Fibroblast of skin of left quadriceps (primary cell): ENCODE measurements around the gene RAB40AL.
"Not testable (repeated sequence)": the region's sequence is repeated elsewhere in the genome, so short reads cannot be mapped to it uniquely, and the experiment has no call there.

Source experiments
- DNase-seq, 2 experiments: peaks; one replicate each; pipeline ENCODE4 v3.0.0-alpha.2; 2013; ENCODE audit warnings: low read depth in 2 of 2

RAB40AL gene, protein sequence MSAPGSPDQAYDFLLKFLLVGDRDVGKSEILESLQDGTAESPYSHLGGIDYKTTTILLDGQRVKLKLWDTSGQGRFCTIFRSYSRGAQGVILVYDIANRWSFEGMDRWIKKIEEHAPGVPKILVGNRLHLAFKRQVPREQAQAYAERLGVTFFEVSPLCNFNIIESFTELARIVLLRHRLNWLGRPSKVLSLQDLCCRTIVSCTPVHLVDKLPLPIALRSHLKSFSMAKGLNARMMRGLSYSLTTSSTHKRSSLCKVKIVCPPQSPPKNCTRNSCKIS

DNA sequence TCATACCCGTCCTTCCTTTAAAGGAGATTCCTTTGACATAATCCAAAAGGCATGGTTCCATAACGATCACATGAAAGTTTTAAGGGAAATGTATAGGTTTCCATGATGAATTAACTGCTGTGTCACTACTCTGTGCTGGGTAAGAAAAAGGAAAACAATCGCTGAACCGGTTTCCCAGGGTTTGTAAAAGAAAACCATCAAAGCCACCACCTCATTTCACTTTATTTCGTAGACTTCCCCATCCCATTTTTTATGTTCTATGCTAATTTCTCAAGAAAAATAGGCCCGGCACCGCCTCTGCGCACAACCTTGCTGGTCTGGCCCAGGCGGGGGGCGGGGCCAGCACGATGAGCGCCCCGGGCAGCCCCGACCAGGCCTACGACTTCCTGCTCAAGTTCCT lies at the start of gene RAB40AL:
Gene RAB40AL, plus strand, starts transcription at position 301 of the 400 bp plus-strand sequence. Its CDS starts 47 bp downstream, at position 348.
- not testable (repeated sequence) for DNase-seq

DNA sequence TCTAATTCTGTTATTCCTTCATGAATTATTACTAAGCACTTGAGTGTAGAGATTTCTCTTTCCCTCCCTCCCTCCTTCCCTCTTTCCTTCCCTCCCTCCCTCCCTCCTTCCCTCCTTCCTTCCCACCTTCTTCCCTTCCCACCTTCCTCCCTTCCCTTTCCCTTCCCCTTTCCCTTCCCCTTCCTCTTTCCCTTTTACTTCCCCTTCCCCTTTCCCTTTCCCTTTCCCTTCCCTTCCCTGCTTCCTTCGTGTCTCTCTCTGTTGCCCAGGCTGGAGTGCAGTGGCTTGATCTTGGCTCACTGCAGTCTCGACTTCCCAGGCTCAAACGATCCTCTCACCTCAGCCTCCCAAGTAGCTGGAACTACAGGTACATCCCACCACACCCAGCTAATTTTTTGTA lies 49.4 kb upstream of the RAB40AL start:
- DNase-seq = no peak

DNA sequence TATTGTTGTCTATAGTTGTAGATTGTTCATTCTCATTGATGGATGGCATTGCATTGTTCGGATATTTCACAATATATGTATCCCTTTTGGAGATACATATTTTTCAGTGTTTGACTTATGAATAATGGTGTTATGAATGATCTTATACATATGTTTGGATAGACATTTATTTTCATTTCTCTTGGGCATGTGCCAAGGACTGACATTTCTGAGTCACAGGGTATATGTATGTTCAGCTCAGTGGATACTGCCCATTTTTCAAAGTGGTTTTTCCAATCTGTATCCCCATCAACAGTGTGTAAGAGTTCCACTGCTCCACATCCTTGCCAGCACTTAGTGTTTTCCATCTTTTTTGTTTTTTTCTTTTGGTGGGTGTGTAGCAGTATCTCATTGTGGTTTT lies 45.0 kb upstream of the RAB40AL start:
- peak in 1 of 2 experiments; percentile 1 for DNase-seq

DNA sequence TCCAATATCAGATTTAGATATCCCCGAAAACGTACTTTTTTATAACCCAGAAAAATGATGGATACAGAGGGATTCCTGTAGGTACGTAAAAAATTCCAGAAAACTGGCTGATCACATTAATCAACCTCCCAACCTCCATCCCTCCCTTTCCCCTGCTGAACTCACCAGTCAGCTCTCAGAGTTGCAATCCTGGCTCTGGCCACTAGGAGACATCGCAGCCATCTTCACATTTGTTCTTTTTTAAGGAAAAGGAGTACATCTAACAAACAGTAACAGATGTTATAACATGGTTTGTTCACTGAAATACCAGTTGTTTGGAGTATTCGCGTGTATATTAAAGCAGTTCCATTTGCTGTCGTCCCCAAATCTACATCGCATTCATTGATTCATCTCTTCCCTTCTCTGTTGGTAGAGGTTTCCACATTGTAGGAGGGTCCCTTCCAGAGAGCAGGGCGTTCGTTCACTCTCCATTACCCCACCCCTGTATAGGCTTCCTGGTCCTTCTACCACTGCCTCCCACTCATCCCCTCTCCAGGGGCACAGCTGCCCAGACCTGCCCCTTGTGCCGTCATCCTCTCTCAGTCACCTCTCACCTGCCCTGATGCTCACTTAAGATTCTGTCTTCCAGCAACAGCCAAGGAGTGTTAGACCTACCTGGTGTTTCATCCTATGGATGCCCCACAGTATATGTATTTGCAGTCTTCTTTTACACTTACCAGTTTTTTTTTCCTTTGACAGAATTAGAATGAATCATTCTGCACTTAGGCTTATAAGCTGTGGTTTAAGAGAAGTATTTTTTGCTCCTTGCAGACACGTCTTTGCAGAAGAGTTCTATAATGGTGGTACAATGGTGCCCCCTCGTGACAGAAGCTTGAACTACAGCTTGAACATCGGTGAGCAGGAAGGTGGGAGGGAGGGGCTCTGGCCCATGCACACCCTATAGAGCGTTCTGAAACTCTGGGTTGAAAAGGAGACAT lies 36.8 kb upstream of the RAB40AL start:
- DNase-seq = peak; percentile 44 to 47

DNA sequence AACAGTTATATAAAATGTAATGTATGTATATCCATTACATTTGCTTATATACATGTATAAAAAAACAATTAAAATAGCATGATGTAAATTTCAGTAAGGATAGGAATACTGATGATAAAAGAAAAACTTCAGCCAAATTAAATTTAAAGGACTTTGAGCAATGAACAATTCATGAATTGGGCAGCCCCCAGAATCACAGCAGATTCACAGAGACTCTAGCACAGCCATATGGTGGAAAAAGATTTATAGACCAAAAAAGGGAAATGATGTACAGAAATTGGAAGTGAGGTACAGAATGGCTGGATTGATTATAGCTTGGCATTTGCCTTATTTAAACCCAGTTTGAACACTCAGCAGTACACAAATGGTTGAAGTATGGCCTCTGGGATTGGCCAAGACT lies 34.7 kb upstream of the RAB40AL start:
- no peak for DNase-seq

DNA sequence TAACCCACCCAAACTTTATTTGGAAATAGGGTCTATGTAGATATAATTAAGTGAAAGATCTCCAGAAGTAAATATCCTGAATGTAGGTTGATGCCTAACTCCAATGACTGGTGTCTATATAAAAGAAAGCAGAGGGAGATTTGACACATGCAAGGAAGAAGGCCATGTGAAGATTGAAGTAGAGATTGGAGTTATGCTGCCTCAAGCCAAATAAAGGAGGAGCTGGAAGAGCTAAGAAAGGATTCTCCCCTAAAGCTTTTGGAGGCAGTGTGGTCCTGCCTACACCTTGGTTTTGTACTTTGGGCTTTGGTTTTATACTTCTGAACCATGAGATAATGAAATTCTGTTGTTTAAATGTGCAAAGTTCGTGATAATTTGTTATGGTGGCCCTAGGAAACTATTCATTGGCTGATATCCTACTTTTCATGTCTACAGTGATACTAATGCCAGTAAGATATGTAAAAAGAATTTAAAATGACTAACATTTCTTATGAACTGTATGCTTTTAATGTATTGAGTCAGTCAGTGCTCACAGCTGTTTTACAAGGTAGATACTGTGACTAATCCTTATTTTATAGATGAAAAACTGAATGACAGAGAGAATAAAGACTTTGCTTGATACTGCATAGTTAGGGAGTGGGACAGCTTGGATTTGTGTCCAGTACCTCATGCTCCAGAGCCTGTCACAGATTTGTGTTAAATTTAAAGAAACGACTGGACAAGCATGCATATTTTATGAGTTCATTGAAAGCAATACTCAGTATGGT lies 5.9 kb upstream of the RAB40AL start:
- no peak for DNase-seq

DNA sequence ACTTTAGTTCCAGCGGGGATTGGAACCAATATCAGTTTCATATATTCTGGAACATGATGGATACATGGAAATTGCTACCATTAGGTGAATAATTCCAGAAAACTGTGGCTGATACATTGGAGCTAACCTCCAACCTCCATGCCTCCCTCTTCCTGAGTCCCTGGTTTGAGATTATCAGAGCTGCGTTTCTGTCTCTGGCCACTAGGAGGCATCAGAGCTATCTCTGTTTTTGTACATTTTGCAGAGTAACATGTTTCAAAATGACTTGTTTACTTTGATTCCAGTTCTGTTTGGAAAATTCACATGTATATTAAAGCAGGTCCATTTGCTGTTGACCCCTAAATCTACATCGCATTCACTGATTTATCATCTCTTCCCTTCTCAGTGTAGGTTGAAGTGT lies 2.4 kb upstream of the RAB40AL start:
- DNase-seq = no peak

DNA sequence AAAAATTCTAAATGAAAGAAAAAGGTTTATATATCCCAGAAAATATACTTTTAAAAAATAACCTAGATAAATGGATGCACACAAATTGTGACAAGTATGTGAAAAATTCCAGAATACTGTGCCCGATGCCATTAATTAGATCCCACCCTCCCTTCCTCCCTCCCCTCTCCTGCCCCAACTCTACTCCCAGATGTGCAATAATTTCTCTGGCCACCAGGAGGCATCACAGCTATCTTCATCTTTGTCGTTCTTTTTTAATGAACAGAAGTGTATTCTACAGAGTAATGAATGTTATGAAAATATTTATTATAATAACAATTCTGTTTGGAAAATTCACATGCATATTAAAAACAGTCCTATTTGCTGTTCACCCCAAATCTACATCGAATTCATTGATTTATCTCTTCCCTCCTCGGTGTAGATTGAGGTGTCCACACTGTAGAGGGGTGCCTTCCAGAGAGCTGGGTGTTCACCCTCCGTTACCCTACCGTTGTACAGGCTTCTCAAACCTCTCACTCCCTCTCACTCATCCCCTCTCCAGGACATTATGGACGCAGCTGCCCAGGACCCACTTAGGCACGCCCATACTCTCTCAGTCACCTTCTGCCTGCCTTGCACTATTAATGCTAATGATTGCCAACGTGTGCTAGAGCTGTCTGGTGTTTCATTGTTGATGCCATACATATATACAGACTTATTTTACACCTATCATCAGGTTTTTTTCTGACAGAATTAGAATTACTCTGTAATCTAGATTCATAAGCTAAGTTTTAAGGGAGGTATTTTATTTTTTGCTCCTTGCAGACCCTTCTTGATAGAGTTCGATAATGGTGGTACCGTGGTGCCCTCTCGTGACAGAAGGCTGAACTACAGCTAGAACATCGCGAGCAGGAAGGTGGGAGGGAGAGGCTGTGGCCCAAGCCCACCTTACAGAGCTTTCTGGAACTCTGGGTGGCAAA lies 14.1 kb downstream of the RAB40AL start:
- DNase-seq = no peak

DNA sequence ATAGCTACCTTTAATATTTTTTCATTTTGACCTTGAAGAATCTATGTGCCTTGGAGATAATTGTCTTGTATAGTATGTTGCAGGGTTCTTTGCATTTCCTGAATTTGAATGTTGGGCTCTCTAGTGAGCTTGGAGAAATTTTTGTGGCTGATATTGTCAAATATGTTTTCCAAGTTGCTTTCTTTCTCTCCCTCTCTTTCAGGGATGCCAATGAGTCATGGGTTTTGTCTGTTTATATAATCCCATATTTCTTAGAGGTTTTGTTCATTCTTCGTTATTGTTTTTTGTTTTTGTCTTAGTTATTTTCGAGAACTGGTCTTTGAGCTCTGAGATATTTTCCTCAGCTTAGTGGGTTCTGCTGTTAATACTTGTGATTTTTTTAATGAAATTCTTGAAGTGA lies 20.7 kb downstream of the RAB40AL start:
- no peak for DNase-seq

DNA sequence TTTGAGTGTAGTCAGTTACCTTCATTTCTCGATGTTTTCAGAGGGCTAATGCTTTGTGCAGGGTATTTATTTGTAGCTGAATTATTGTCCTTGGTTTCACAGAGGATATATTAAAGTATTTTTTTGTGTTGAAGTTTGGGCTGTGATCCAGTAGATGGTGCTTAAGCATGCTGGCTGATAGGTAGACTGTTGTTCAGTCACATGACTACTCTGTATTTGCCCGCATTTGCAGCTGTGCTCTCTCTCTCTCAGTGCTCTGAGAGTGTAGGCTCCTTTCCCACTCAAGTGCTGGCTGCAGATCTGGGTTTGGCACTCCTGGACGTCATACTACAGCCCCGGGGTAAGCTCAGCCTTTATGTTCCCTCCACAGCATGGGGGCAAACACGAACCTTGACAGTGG lies 21.7 kb downstream of the RAB40AL start:
- DNase-seq = no peak

DNA sequence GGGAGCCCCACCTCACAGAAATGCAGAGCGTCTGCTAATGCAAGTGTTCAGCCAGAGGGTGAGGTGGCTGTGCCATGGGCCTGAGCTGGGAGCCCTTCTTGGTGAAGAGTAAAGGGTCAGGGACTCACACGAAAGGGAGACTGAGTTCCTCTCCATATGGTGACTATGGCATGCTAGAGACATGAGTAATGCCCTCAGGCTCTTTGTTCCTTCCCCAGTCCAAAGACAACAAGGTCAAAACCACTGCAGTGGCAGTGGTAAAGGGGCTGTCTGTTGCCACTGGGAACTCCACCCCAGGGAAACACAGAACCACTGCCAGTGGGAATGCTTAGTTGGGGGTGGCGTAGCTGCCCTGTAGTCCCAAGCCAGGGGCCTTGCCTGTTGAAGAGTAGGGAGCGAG lies 22.4 kb downstream of the RAB40AL start:
- no peak for DNase-seq

DNA sequence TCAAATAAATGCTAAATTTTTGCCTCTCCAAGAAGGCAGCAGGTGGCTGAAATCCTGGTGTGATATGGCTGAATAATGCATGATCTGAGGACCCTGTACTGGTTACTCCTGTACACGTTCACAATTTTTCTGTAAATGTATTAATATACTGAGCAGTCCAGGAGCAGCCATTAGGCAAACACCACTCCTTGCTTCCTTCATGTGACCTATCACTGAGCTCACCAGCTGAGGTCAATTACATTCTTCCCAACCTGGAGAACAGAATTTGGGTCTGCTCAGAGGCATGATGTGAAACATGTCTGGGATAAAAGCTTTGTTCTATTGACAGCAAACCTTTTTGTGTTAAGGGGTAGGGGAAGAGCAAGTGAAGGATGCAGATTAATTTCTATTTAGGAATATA lies 26.9 kb downstream of the RAB40AL start:
- DNase-seq = no peak

DNA sequence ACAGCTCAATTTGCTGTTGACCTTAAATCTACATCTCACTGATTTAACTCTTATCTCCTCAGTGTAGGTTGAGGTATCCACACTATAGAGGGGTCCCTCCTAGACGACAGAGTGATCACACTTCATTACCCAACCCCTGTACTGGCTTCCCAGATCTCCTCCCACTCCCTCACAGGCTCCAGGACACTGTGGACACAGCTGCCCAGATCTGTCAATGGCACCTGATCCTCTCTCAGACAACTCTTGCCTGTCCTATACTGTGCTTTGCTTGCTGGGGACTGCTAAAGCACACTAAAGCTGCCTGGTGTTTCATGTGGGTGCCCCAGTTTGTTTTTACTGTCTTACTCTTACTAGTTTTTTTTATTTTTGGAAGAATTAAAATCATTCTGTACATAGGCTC lies 27.9 kb downstream of the RAB40AL start:
- no peak for DNase-seq

DNA sequence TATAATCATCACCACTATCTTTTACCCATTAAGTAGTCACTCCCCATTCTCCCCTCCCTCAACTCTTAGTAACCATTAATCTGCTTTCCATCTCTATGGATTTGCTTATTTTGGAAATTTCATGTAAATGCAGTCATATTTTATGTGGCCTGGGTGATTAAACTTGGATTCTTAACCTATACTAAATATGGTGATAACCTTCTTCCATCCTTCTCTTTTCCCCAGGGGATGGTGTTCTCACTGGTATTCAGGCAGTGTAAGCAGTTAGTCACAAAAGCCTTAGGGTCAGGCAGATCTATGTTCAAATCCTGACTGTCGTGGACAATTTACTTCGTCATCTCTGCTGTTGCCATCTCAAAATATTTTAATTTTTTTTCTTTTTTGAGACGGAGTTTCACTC lies 29.6 kb downstream of the RAB40AL start:
- DNase-seq = no peak

DNA sequence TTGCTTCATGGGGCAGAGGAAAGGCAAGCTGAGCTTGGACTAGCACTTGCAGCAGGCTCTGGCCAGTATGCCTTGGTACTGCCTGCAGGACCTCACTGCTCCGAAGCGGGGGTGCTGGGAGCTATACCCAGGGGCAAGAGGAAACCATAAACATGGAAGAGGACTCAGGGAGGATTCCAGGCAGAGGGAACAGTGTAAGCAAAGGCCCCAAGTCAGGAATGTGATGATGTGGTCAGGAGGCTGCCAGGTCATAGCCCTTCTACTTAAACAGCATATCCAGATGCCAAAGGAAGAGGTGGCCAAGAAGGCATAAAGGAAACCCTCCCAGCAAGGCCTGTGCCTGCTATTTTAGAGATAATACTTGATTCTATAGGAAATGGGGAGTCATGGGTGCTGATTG lies 31.1 kb downstream of the RAB40AL start:
- no peak for DNase-seq

DNA sequence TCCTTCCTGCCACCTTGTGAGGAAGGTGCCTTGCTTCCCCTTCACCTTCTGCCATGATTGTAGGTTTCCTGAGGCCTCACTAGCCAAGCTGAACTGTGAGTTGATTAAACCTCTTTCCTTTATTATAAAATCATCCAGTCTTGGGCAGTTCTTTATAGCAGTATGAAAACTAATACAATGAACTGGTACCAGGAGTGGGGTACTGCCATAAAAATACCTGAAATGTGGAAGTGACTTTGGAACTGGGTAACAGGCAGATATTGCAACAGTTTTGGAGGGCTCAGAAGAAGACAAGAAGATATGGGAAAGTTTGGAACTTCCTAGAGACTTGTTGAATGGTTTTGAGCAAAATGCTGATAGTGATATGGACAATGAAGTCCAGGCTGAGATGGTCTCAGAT lies 34.5 kb downstream of the RAB40AL start:
- not testable (repeated sequence) for DNase-seq

DNA sequence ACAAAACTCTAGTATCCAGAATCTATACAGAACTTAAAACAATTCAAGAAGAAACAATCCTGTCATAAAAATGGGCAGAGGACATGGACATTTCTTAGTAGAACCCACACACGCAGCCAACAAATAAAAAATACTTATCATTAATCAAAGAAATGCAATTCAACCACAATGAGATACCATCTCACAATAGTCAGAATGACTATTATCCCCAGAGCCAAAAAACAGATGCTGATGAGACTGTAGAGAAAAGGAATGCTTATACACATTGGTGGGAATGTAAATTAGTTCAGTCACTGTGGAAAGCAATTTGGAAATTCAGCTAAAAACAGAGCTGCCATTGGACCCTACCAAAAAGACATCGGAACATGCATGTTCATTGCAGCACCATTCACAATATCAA lies 37.9 kb downstream of the RAB40AL start:
- no peak for DNase-seq

DNA sequence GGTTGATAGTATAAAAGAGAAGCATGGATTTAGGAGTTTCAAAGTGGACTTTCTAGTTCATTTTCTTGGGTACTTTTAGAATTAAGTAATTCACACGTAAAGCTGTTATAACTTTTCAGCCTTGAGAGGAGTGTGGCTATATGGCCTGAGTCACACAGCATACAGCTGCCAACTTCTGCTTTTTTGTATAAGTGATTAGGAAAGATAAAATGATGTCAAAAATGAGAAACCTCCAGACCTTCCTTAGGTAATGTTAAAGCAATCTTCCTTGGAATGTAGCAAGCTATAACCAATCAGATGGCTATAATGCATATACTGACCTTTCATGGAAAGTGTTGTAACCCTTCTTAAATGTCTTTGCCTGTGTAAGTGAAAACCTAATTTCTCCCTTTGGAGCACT lies 39.2 kb downstream of the RAB40AL start:
- no peak for DNase-seq

DNA sequence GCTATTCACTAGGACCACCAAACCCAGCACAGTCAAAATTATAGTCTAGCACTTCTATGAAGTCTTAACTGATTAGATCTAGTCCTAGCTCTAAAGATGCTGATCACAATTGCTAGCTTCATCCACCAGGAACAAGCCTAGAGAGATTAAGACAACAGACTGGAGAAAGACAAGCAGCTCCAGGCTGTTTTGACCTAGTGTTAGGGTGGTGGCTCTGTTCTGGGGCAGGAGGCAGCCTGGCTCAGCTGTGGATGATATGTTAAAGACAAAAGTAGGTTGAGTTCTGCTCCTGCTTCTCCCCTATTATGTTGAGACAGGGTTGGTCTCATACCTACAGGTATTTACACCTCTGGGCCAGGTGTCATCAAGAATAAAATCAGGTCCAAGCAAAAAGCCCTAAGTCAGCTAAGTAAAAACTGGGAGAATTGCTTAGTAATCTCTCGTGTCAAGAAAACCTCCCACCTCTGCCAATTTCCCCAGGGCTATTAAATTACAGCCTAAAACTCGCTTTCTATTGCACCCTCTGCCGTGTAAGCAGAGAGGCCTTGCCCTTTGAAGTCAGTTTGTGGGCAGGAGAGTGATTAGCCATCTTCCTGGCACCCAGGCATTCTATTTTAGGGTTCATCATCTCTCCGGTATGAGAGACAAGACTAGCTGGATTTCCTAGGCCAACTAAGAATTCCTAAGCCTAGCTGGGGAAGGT lies 39.9 kb downstream of the RAB40AL start:
- DNase-seq = no peak

DNA sequence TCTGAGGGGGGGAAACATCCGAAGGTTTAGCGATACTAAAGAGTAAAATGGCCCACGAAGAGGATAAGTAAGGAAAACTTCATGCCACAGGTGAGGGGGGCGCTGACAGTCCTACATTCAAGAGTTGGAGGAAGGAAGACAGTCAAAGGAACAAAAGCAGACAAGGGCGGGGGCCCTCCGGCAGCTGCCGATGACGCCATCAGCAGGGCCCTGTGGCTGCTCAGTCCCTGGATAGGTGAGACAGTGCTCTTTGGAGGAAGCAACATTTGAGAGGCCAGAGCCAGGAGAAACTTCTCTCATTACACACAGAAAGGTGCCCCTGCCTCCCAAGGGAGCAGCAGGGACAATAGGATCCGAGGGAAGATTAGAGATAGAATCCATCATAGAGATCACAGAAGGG lies 41.5 kb downstream of the RAB40AL start:
- DNase-seq = no peak
